Nephron progenitor cell (in vitro differentiated cells): ENCODE results near the gene SLC25A41.

ENCODE experiments used
- DNase-seq: peaks from one replicate; pipeline ENCODE4 v3.0.0; 2021
- H3K27ac Mint-ChIP-seq: 2 replicates; pipeline ENCODE4 v1.8.0; 2021; ENCODE audit warnings: mild to moderate bottlenecking, moderate library complexity, mixed read lengths
- H3K27me3 Mint-ChIP-seq: 2 replicates; pipeline ENCODE4 v1.8.0; 2021; ENCODE audit warnings: mild to moderate bottlenecking, low read depth, mixed read lengths; ENCODE audit not compliant: poor library complexity
- H3K36me3 Mint-ChIP-seq: 2 replicates; pipeline ENCODE4 v1.8.0; 2021; ENCODE audit warnings: low read depth, mixed read lengths
- H3K4me1 Mint-ChIP-seq: 2 replicates; pipeline ENCODE4 v1.8.0; 2021; ENCODE audit warnings: mixed read lengths
- H3K4me3 Mint-ChIP-seq: 2 replicates; pipeline ENCODE4 v1.8.0; 2021; ENCODE audit warnings: mild to moderate bottlenecking, moderate library complexity, mixed read lengths
- H3K9me3 Mint-ChIP-seq: 2 replicates; pipeline ENCODE4 v1.8.0; 2021; ENCODE audit warnings: mild to moderate bottlenecking, moderate library complexity, mixed read lengths
- CTCF ChIP-seq: fragments of 200-600 bp; sonication (generic); IDR thresholded peaks from 2 replicates; pipeline ENCODE4 v1.5.0; 2021; ENCODE audit warnings: antibody characterized with exemption

Gene SLC25A41

GRCh38 chr19:6442087-6442688, 8.6 kb upstream of the SLC25A41 start:
- Mint-ChIP-seq H3K4me1 (no peaks in the 10 kb centered on the region), H3K4me3 (no peak overlapping the region), H3K9me3 (peaks cover 15% of the 10 kb centered on the region), H3K36me3 (peaks cover 32% of the 10 kb centered on the region), H3K27ac (no peak overlapping the region), H3K27me3 (peaks cover 7% of the 10 kb centered on the region)
- DNase-seq = no peak
- TF ChIP-seq CTCF = no peak

GRCh38 chr19:6440905-6441304, 7.3 kb upstream of the SLC25A41 start:
- Mint-ChIP-seq H3K27ac (no peak overlapping the region), H3K9me3 (peaks cover 8% of the 10 kb centered on the region), H3K27me3 (peaks cover 7% of the 10 kb centered on the region), H3K36me3 (peaks cover 19% of the 10 kb centered on the region), H3K4me1 (no peaks in the 10 kb centered on the region), H3K4me3 (no peak overlapping the region)
- DNase-seq = no peak
- no peak for TF ChIP-seq CTCF

- no peaks in the 10 kb centered on the region for H3K9me3 Mint-ChIP-seq
- peaks cover 9% of the 10 kb centered on the region for H3K36me3 Mint-ChIP-seq
- H3K27me3 Mint-ChIP-seq = peaks cover 7% of the 10 kb centered on the region
- H3K4me3 Mint-ChIP-seq = no peak overlapping the region
- no peak overlapping the region for H3K27ac Mint-ChIP-seq
- H3K4me1 Mint-ChIP-seq = no peaks in the 10 kb centered on the region
- no peak for DNase-seq
- TF ChIP-seq CTCF = no peak
Observed at GRCh38 chr19:6439743-6440142, 6.2 kb upstream of the SLC25A41 start.

GRCh38 chr19:6433165-6433564, 398 bp downstream of the SLC25A41 start:
- TF ChIP-seq CTCF = no peak
- Mint-ChIP-seq H3K27me3 (peaks cover 41% of the 10 kb centered on the region), H3K4me3 (no peak overlapping the region), H3K9me3 (no peaks in the 10 kb centered on the region), H3K36me3 (no peaks in the 10 kb centered on the region), H3K27ac (no peak overlapping the region), H3K4me1 (no peaks in the 10 kb centered on the region)
- no peak for DNase-seq

- no peaks in the 10 kb centered on the region for H3K36me3 Mint-ChIP-seq
- no peak for TF ChIP-seq CTCF
- no peaks in the 10 kb centered on the region for H3K9me3 Mint-ChIP-seq
- H3K4me1 Mint-ChIP-seq = no peaks in the 10 kb centered on the region
- no peak overlapping the region for H3K27ac Mint-ChIP-seq
- peaks cover 44% of the 10 kb centered on the region for H3K27me3 Mint-ChIP-seq
- DNase-seq = no peak
- no peak overlapping the region for H3K4me3 Mint-ChIP-seq
Observed at GRCh38 chr19:6431891-6432290, 1.7 kb downstream of the SLC25A41 start.
